Ishikawa (cell line): ENCODE data around the gene FXYD5.

Experiments used
- CEBPB ChIP-seq: IDR thresholded peaks from 2 replicates; pipeline ENCODE4 v1.6.1; 2012
- CREB1 ChIP-seq: IDR thresholded peaks from 2 replicates; pipeline ENCODE4 v1.6.1; 2012; ENCODE audit warnings: low read depth
- EGR1 ChIP-seq: IDR thresholded peaks from 2 replicates; pipeline ENCODE4 v1.6.1; 2012
- EP300 ChIP-seq: IDR thresholded peaks from 2 replicates; pipeline ENCODE4 v1.6.1; 2012; ENCODE audit warnings: borderline replicate concordance
- FOXM1 ChIP-seq: IDR thresholded peaks from 2 replicates; pipeline ENCODE4 v1.6.1; 2012; ENCODE audit warnings: low read depth, borderline replicate concordance
- NFIC ChIP-seq: IDR thresholded peaks from 2 replicates; pipeline ENCODE4 v1.6.1; 2012
- TAF1 ChIP-seq: IDR thresholded peaks from 2 replicates; pipeline ENCODE4 v1.6.1; 2012; ENCODE audit warnings: low read depth, mild to moderate bottlenecking
- TCF12 ChIP-seq: IDR thresholded peaks from 2 replicates; pipeline ENCODE4 v1.6.1; 2012; ENCODE audit warnings: low read depth
- TEAD4 ChIP-seq: IDR thresholded peaks from 2 replicates; pipeline ENCODE4 v1.6.1; 2012
- YY1 ChIP-seq: IDR thresholded peaks from 2 replicates; pipeline ENCODE4 v1.6.1; 2012; ENCODE audit warnings: low read depth
- ZBTB7A ChIP-seq: IDR thresholded peaks from 2 replicates; pipeline ENCODE4 v1.6.1; 2012; ENCODE audit warnings: low read depth
- TF ChIP-seq, protein P1 (sequence below): IDR thresholded peaks from 2 replicates; pipeline ENCODE4 v1.6.1; 2012
- TF ChIP-seq, protein P2 (sequence below): IDR thresholded peaks from 2 replicates; pipeline ENCODE4 v1.6.1; 2012
- TF ChIP-seq, protein P3 (sequence below): IDR thresholded peaks from 2 replicates; pipeline ENCODE4 v1.6.1; 2012; ENCODE audit warnings: low read depth, mild to moderate bottlenecking

FXYD5 gene

DNA sequence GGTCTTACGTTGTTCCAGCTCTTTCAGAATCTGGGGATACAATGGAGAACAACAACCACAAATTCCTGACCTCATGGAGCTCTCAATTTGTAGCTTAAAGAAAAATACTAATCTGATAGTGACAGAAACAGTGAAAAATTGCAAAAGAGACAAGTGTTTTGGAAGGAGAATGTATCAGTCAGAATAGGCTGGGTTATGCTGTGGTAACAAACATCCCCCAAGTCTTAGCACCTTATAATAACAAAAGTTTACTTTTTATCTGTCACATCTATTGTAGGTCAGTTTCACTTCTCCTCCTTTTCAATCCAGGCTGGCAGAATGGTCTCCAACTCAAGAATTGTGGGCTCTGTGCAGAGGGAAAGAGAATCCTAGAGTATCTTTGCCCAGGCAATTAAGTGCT lies 64.5 kb downstream of the FXYD5 start:
- TF ChIP-seq, protein P1, sequence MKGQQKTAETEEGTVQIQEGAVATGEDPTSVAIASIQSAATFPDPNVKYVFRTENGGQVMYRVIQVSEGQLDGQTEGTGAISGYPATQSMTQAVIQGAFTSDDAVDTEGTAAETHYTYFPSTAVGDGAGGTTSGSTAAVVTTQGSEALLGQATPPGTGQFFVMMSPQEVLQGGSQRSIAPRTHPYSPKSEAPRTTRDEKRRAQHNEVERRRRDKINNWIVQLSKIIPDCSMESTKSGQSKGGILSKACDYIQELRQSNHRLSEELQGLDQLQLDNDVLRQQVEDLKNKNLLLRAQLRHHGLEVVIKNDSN, result no peak
- no peak for TF ChIP-seq YY1
- no peak for TF ChIP-seq TEAD4
- TF ChIP-seq CREB1, result no peak
- no peak for TF ChIP-seq TAF1
- no peak for TF ChIP-seq FOXM1
- no peak for TF ChIP-seq TCF12
- no peak for TF ChIP-seq ZBTB7A
- no peak for TF ChIP-seq NFIC
- TF ChIP-seq, protein P2, sequence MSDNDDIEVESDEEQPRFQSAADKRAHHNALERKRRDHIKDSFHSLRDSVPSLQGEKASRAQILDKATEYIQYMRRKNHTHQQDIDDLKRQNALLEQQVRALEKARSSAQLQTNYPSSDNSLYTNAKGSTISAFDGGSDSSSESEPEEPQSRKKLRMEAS, result no peak
- TF ChIP-seq CEBPB, result no peak
- no peak for TF ChIP-seq EP300
- TF ChIP-seq, protein P3, sequence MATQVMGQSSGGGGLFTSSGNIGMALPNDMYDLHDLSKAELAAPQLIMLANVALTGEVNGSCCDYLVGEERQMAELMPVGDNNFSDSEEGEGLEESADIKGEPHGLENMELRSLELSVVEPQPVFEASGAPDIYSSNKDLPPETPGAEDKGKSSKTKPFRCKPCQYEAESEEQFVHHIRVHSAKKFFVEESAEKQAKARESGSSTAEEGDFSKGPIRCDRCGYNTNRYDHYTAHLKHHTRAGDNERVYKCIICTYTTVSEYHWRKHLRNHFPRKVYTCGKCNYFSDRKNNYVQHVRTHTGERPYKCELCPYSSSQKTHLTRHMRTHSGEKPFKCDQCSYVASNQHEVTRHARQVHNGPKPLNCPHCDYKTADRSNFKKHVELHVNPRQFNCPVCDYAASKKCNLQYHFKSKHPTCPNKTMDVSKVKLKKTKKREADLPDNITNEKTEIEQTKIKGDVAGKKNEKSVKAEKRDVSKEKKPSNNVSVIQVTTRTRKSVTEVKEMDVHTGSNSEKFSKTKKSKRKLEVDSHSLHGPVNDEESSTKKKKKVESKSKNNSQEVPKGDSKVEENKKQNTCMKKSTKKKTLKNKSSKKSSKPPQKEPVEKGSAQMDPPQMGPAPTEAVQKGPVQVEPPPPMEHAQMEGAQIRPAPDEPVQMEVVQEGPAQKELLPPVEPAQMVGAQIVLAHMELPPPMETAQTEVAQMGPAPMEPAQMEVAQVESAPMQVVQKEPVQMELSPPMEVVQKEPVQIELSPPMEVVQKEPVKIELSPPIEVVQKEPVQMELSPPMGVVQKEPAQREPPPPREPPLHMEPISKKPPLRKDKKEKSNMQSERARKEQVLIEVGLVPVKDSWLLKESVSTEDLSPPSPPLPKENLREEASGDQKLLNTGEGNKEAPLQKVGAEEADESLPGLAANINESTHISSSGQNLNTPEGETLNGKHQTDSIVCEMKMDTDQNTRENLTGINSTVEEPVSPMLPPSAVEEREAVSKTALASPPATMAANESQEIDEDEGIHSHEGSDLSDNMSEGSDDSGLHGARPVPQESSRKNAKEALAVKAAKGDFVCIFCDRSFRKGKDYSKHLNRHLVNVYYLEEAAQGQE, result no peak
- no peak for TF ChIP-seq EGR1
